Mesenteric fat pad (tissue), 1 donor: Measurements from ENCODE around the gene CNTNAP5. TPM values are rescaled to one million over a fixed set of nuclear protein-coding genes. Genes with fewer than 3 reads are reported as not detected.
"Not testable (repeated sequence)": the region's sequence is repeated elsewhere in the genome, so short reads cannot be mapped to it uniquely, and the experiment has no call there.

Experiments
- DNase-seq: peaks from one replicate; pipeline ENCODE4 v3.0.0-alpha.2; 2020; ENCODE audit warnings: low spot score
- total RNA-seq: library from RNA; stranded (reverse); fragmentation: NEBNext Ultra II Directional; extraction: Animal tissue kit (Norgen Biotek cat#: 25700); gene quantifications from one replicate; pipeline ENCODE4 v1.2.1, GENCODE V29; 2021
- donor health status: DM: yes; HTN: yes; CAD: no.

The CNTNAP5 gene
- total RNA-seq, 1 donor from 2014 or later = not detected

DNA sequence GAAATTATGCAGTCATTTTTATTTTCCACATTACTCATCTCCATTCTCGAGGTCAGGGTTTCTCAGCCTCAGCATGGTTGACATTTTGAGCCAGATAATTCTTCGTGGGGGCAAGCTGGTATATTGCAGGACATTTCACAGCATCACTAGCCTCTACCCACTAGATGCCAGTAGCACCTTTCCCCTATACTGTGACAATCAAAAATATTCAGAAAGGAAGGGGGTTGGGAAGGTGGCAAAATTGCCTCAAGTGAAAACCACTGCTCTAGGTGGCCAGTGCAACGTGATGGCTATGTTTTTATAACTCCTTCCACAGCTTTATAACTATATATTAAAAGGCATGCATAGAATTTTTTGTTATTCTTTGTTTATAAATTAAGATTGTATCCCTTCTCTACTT is 294.5 kb downstream of the CNTNAP5 start:
- DNase-seq = no peak

DNA sequence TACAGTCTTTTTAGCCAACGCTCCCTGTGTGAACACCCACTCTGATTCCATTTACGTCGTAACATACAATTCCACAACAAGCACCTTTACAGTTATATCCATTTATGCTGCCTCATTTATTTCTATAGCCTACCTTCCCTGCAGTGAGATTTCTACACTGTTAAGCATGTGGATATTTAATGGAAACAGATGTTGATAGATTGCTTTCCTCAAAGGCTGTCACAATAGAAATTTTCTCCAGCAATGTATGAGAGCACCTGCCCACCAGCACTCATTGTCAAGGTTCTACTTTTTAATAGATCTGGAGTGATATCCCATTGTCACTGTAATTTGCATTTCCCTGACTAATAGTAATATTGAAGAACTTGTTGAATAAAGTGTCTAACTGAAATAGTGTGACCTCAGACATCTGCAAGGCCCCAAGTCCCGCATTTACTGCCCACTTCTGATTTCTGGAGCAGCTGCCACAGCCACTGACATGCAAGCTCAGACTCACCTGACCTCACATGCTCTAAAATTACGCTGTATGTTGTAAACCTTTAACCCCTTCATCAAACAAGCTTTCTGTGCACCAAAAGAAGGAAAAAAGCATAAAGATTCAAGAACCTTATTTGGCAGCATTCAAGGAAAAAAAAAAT is 295.1 kb downstream of the CNTNAP5 start:
- DNase-seq = no peak

DNA sequence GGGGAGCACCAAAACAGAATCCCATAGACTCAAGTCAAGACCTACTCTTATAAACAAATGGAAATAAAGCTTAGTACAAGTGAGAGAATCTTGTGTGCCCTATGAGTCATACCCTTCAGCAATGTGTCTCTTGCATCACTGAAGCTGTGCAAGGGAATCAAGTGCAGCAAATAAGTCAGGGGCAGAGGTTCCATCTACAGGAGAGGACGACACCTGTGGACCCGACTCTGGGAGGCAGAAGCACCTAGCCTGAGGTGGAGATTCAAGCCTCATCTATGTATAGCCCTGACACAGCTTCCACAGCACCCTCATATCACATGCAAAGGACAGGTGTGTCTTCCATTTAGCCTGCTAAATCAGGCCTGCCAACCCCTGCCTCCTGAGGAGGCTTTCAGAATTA is 298.2 kb downstream of the CNTNAP5 start:
- no peak for DNase-seq

DNA sequence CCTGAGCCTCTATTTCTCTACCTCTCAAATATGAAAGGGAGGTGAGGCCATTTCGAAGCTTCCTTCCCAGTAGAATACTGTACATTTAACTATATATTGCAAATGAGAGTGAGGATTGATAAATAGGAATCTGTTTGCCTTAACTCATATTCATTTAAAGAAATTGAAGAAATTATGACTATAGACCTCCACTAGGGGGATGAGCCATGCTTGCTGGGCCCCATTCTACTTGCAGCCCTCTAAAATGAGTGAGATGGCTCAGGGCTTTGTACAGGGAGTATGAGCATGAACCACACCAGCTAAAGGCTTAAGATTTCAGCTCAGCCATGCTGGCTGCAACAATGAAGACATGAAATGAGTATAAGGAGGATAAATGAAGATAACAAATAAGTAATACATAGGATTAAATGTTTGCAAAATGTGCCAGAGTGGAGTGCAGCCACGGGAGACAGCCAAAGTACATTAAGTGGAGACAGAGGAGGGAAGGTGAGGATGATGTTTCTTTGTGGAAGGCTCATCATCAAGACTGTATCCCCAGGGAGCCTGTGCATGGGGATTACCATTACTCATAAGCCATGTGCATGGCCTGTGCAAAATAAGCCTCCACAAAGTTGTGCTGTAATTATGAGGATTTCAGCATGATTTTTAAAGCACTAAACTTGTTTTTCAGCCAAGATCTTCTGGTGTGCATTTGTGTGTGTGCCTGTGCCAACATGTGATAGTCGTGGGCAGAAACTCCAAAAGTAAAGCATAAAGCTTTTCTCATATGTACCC is 300.8 kb downstream of the CNTNAP5 start:
- no peak for DNase-seq

GRCh38 chr2:124327303-124327702 is 302.2 kb downstream of the CNTNAP5 start:
- no peak for DNase-seq

DNA sequence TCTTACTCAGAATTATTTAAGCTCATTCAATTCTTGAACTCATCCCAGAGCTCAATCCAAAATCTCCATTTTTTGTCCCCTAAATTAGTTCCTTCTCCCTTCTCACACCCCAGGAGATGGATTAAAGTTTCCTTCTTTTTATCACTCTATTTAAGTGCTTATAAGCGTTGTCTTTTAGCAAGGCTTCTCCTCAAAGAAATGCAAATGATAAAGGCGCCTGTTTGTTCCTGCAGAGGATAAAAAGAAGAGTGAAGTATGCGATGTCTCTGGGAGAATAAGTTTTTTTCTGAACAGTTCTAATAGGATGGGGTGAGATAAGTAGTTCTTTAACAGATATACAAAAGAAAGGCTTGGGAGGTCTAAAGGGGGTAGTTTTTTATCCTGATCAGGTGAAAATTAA is 303.3 kb downstream of the CNTNAP5 start:
- no peak for DNase-seq

DNA sequence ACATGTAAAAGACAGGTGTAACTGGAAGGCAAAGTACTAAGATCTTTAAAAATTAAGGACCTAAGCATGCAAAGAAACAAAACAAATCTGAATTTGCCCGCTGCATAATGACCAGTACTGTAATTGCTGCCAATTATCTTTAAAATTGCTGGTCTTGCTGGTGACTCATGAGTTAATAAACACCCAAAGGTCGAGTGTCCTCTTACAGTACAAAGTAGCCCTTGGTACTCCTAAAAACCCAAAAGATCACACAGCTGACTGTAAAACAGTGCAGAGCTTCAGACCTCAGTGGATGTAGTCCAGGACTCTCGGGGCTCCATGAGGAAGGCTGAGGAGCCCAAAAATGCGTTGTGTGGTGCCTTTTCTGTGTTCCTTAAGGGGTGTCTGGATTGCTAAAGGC is 308.7 kb downstream of the CNTNAP5 start:
- DNase-seq = no peak

- no peak for DNase-seq
Observed at GRCh38 chr2:124335058-124335457, 310.0 kb downstream of the CNTNAP5 start.

DNA sequence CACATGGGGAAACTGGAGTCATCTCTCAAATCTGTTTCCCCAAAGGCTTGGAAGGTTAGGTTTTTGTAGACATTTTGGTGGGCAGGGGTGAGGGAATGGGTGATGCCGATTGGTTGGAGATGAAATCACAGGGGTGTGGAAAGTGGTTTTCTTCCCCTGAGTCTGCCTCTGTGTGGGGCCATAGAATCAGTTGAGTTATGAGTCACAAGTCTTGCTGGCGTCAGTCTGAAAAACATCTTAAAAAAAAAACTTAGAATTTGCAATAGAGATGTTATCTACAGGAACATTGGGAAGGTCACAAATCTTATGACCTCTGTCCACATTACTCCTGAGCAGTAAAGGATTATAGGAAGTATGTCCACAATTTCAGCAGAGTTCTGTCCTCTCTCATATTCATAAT is 314.6 kb downstream of the CNTNAP5 start:
- DNase-seq = no peak

DNA sequence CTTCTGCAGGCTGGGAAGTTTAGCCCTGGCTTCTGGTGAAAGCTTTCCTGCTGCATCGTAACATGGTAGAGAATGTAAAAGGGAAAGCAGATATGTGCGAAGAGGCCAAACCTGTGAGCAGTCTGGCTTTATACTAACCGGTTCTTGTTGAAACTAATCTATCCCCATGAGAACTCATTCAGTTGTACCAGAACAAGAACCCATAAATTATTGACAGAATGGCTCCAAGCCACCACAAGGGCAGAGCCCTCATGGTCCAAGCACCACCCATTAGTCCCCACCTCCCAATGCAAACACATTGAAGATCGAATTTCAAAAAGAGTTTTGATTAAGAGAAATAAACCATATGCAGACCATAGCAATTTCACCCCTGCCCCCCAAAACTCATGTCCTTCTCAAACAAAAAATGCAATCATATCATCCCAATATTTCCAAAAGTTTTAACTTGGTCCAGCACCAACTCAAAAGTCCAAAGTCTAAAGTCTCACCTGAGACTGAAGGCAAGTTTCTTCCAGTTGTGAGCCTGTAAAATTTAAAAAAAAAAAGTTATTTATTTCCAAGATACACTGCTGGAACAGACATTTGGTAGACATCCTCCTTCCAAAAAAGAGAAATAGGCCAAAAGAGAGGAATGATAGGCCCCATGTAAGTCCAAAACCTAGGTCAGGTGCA is 318.9 kb downstream of the CNTNAP5 start:
- DNase-seq = no peak

DNA sequence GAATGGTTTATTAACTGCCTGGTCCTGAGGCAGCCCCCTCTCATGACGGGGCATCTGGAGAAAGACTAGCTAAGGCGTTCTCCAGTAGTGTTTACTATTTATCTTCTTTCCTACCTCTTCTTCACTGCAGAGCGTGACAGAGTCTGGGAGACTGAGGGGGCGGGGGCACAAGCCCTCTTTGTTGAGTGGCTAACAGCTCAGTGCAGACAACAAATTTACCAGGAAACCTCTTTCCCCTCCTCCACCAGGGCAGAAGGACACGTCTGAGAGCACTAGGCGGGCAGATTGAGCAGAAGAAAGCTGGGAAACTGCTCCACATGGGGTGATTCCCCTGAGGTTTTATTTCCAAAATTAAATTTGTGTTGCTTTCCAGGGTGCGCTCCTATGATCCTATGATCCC is 322.1 kb downstream of the CNTNAP5 start:
- DNase-seq = no peak

DNA sequence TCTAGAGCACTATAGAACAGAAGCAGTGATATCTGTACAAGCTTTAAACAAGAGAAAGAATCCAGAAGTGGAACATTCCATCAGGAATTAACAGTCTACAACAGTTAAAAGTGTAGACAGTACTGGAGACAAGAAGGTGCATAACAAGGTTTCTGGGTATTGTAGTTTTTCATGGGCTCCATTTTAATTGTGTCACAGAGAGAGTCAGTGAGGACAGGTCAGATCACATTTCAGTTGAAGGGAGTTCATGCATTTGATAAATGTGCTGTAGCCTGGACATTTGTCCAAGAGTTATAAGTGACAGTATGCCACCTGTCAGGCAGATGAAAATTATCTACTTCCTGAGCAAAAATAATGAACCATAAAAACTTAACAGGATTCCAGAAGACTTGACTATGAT is 328.6 kb downstream of the CNTNAP5 start:
- DNase-seq = no peak

- DNase-seq = no peak
Observed at GRCh38 chr2:124354466-124354865, 329.4 kb downstream of the CNTNAP5 start.

DNA sequence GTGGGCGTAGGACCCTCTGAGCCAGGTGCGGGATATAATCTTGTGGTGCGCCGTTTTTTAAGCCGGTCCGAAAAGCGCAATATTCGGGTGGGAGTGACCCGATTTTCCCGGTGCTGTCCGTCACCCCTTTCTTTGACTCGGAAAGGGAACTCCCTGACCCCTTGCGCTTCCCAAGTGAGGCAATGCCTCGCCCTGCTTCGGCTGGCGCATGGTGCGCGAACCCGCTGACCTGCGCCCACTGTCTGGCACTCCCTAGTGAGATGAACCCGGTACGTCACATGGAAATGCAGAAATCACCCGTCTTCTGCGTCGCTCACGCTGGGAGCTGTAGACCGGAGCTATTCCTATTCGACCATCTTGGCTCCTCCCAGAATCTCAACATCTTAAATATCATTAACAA is 336.9 kb downstream of the CNTNAP5 start:
- DNase-seq = not testable (repeated sequence)

GRCh38 chr2:124369181-124369580 is 344.1 kb downstream of the CNTNAP5 start:
- no peak for DNase-seq

- no peak for DNase-seq
Observed at GRCh38 chr2:124380221-124380749, 355.2 kb downstream of the CNTNAP5 start.

GRCh38 chr2:124382067-124382618 is 357.1 kb downstream of the CNTNAP5 start:
- DNase-seq = no peak

DNA sequence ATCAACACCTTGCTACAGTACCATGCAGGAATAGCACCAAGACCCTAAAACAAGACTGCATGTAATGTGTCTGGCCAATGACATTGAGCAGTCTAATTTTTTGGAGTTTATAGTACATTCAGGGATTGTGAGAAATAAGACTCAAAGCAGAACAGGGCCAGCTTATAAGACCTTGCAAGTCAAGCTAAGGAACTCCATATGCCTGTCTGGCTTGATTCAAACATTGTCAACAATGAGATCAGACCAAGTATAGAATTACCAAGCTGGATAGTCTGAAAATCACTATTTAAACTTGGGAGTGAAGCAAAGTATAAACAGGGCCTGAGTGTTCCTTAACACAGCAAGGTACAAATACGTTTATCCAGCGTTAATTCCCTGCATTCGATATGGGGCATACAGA is 370.9 kb downstream of the CNTNAP5 start:
- no peak for DNase-seq

GRCh38 chr2:124402274-124402673 is 377.2 kb downstream of the CNTNAP5 start:
- no peak for DNase-seq

DNA sequence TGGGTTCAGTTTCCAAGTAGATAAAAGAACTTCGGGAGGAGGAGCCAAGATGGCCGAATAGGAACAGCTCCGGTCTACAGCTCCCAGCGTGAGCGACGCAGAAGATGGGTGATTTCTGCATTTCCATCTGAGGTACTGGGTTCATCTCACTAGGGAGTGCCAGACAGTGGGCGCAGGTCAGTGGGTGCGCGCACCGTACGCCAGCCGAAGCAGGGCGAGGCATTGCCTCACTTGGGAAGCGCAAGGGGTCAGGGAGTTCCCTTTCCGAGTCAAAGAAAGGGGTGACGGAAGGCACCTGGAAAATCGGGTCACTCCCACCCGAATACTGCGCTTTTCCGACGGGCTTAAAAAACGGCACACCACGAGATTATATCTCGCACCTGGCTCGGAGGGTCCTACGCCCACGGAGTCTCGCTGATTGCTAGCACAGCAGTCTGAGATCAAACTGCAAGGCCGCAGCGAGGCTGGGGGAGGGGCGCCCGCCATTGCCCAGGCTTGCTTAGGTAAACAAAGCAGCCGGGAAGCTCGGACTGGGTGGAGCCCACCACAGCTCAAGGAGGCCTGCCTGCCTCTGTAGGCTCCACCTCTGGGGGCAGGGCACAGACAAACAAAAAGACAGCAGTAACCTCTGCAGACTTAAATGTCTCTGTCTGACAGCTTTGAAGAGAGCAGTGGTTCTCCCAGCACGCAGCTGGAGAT is 382.9 kb downstream of the CNTNAP5 start:
- DNase-seq = not testable (repeated sequence)

DNA sequence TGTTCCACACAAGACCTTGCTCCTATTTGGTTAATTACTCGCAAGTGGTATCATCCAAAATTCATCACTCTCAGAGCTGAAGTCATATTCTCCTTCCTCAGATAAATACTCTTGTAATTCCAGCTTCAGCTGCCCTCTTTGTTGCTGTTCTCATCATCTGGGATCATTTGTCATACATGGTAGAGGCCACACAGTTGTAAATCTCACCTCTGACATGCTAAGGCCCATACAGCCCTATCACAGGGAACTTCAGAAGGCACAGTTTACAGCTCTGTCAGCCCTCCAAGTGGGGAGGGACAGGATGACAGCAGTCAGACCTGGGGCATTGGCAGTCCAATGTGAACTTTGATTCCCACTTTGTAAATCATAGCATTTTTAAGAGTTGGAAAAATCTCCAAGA is 399.0 kb downstream of the CNTNAP5 start:
- DNase-seq = no peak
